ENCODE measurements around the gene DAGLB.

GRCh38 chr7:6402041-6402440 lies 45.7 kb downstream of the DAGLB start:
- no peak for TF ChIP-seq CTCF (IDR thresholded peaks at IDR 0.05)
- TF ChIP-seq POLR2A (IDR thresholded peaks at IDR 0.05) = no peak

Data from tibial nerve (tissue), 3 donors.